ENCODE measurements around the gene GLB1L2.
"Not testable (repeated sequence)": the region's sequence is repeated elsewhere in the genome, so short reads cannot be mapped to it uniquely, and the experiment has no call there.

Gene GLB1L2

DNA sequence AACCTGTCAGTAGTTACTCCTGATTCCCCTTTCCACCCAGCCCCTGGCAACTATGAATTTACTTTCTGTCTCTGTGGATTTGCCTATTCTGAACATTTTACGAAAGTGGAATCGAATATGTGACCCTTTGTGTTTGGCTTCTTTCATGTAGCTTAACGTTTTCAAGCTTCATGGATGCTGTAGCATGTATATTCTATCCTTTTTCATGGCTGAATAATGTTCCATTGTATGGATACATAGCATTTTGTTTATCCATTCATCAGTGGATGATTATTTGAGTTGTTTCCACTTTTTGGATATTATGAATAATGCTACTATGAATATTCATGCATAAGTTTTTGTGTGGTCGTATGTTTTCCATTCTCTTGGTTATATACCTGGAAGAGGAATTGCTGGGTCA is 9.2 kb upstream of the GLB1L2 start:
- no peak for DNase-seq (ENCODE audit: low read depth in 2 of 2)

DNA sequence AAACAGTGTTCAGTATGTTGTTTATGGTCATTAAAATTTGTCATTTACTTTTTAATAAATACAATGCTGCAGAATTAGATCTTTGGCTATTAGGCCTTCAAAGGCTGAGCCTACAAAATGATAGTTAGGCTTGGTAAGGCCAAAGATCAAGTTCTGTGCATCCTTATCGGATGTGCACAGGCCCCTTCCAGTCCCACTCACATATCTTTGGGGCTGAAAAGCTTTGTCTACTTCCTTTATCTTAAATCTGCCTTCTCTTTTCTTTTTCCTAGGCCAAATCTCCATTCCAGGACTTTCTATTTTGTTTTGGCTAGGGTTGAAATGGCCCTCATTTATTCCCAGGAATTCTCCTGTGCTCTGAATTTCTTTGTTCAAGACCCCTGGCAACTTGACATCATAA is 3.4 kb upstream of the GLB1L2 start:
- DNase-seq (ENCODE audit: low read depth in 2 of 2): no peak

DNA sequence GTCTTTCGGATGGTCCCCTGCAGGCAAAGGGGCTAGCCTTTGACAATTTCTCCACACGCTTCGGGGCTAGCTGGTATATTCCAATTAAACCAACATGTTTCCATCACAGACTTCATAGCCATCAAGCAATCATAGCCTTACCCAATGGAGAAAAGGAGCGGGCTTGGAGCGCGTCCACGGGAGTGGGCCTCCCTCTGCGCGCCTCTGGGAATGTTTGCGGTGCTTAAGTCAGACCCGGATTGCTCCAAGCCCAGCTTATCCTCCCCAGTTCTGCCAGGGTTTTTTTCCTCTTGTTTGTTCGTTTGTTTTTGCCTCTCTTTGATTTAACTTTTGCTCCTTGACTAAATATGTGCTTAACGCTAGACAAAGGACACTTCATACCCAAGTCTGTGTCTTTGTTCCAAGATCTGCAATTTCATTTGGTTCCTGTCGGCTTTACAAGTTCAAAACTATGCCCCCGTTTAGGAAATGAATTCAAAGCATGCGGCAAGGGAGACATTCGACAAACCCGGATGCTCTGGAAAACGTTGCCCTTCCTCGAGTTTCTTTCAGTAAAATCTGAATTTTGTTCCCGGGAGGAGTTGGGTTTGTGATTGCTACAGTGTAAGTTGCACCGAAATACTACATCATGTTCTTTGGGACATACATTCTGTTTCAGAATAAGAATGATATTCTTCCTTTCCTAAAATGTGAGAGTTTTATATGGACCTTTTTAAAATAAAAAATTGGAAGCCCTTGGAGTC is 1.0 kb upstream of the GLB1L2 start:
- no peak for DNase-seq (ENCODE audit: low read depth in 2 of 2)

DNA sequence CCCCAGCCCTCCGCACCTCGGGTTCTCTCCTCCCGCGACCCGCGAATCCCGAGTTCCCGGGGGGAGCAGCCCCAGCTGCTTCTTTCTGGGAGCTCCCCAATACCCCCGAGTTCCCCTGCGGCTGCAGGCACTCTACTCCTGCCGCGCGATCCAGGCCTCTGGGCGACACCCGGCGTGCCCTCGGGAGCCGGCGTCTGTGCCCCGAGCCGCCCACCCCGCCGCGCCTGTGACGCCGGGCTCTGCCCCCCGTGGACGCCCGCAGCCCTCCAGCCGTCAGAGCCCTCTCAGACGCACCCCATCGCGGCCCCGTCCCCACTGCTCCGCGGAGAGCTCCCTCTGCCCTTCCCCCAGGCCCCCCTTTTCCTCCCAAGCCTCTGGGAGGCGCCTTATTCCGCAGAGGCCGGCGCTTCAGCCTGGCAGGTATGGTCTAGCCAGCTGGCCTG is 422 bp downstream of the GLB1L2 start:
- no peak for DNase-seq (ENCODE audit: low read depth in 2 of 2)

DNA sequence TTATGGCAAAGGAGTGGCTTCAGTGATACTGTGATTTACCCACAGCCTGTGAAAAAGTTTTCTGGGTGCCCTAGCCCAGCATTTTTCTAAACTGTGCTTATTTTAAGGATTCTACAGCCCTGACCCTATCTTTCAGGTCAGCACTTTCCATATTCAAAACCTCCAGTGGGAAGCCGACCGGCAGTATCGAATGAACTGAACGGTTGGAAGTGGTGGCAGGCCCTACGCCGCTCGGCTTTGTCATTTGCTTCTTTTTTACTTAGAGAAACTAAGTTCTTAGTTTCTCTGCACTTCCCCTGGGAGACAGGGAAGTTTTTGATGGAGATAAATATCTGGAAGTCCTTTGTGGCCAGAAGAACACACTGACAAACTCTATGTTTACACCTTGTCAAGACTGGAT is 994 bp downstream of the GLB1L2 start:
- no peak for DNase-seq (ENCODE audit: low read depth in 2 of 2)

DNA sequence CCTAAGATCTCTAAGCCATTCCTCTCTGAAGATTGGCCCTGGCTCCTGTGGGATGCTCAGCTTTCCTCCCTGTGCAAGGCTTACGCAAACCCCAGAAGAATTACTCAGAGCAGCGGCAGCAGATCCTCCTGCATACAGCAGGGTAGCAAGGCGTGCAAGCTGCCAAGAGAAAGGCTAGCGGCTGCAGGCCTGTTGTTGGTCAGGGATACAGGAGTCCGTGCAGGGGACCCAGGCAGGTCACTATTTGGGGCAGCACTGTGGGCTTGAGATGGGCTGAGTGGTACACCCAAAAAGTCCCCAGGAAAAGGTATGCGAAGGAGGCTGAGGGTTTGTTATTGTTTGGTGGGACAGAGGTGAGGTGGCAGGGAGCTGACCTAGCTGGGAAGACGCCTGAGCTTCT is 1.5 kb downstream of the GLB1L2 start:
- DNase-seq (ENCODE audit: low read depth in 2 of 2): no peak

DNA sequence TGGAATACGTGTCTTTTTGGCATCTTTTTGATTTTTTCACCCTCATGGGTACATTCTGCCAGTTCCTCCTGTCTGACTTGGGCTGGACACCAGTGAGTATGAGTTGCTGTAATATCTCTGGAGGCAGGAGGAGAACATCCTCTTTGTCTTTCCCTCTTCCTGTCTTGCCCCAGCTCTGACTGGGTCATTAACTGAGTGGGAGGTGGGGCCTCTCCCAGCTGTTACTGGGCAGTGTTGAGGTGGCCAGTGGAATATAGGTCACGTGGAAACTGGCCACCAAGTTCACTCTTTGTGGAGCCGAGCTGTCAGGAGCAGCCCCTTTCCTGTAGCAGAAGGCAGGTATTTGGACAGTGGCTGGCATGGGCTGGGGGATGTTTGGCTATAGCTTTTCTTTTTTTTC is 2.2 kb downstream of the GLB1L2 start:
- DNase-seq (ENCODE audit: low read depth in 2 of 2): no peak

DNA sequence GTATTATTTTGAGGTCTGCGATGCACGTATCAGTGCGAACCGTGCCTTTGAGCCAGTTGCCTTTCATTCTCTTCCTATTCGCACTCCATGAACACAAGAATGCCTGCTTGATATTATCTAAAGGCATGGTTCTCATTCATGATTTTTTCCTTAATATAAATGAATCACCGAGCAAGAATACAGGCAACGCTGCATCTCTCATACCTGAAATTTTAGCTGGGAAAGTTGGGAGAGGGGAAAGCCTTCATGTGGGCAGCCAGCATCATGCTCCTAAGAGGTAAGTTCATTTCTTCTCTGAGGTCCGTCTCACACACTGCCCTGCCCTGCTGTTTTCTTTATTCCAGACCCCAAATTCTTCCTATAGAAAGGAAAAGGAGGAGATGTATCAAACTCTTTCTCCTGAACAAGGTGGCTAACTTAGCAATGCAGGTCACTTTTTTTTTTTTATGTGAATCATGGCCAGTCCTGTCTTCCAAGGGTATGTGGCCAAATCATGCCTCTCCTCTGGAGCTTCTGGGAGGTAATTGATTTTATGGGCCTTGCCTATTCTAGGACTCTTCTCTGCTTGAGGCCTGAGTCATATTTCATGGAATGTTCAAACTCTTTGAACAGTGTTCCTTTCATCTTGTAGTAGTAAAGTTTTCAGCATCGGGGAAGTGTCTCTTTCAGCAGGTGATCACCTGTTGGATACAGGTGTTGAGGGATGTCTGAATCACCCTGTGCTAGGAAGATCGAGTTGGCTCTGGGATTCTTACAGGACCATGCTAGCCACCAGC is 3.2 kb downstream of the GLB1L2 start:
- DNase-seq (ENCODE audit: low read depth in 2 of 2): no peak

DNA sequence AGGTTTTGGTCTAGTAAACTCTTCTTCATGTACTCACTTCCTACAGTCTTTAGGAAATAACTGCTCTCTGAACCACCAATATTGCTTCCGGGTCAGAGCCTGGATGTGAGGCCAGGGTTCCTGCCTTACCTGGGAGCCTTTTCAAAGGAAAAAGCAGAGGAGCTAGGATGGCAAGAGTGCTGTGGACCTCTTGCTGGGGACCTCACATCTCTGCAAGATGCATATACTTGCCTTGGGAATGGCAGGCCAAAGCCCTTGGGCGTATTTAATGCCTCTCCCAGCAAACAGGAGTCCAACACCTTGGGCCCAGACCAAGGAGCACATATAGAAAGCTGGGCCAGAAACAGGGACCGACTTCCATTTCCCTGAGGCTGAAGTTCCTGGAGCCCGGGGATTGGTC is 5.3 kb downstream of the GLB1L2 start:
- no peak for DNase-seq (ENCODE audit: low read depth in 2 of 2)

DNA sequence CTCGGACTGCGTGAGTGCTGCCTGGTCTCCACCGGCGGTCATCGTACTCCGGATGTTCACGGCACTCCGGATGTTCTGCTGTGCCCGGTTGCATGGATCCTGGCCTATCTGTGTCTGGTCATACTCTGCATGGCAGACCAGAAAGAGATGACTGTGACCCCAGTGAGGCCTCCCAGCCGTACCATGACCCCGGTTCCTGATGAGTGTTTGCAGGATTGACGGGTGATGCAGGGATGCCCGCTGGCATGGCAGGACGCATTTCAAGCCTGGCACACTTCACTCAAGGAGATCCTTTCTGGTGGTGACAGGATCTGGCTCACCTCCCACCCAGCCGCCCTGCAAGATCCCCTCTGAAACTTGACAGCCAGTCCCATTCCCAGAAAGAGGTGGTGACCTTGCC is 6.3 kb downstream of the GLB1L2 start:
- DNase-seq (ENCODE audit: low read depth in 2 of 2): no peak

DNA sequence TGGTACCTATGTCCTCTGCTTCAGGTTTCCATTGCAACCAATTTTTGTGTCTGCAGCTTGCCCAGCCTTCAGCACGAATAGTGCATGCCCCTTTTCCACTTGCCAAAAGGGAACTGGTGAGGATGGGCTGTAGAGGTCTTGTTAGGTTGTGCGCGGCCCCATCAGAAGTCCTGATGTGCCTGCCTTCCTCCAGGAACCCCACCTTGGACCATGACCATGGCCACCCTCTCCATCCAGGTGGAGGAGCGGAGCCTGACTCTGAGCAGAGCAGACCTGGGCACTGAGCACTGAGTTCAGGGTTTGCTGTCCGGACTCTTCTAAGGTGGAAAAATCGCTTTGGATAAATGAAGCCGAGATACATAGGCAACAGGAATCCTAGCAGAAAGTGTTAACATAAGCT is 6.9 kb downstream of the GLB1L2 start:
- no peak for DNase-seq (ENCODE audit: low read depth in 2 of 2)

DNA sequence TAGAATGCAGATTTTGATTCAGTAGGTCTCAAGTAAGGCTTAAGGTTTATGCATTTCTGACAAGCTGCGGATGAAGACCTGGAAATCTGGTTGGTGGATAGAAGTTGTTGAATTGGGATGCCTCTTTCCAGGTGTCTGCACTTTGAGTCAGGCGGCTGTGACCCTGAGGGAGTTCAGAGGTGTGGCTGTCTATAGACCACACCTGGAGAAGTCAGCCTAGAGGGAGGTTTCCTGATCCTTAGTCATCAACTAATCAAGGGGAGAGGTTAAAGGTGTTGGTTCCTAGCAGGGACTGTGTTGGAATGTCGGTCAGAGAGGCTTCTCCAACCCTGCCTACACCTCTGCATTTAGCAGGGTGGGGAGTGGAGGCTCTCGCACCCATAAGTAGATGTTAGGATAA is 8.0 kb downstream of the GLB1L2 start:
- no peak for DNase-seq (ENCODE audit: low read depth in 2 of 2)

DNA sequence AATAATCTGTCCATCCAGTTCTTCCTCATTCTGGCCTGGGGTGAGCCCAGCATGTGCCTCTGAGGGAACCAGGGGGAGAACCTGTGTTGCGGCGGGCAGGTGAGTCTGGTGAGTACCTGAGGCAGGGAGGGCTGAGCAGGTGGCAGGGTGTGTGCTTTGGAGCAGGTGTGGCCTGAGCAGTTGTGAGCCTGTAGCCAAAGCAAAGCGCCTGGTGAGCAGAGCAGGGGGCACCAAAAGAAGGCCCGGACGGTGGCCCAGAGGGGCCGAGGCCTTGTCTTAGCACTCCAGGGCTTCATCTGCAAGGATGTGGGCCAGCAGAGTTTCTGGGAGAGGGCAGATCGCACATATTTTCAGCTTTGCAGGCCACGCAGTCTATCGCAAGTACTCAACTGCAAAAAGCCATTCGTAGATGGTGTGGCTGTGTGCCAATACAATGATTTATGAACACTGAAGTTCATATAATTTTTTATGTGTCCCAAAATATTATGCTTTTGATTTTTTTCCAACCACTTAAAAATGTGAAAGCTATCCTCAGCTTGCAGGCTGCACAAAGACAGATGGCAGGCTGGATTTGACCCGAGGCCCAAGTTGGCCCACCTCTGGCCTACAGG is 8.7 kb downstream of the GLB1L2 start:
- DNase-seq (ENCODE audit: low read depth in 2 of 2): no peak

DNA sequence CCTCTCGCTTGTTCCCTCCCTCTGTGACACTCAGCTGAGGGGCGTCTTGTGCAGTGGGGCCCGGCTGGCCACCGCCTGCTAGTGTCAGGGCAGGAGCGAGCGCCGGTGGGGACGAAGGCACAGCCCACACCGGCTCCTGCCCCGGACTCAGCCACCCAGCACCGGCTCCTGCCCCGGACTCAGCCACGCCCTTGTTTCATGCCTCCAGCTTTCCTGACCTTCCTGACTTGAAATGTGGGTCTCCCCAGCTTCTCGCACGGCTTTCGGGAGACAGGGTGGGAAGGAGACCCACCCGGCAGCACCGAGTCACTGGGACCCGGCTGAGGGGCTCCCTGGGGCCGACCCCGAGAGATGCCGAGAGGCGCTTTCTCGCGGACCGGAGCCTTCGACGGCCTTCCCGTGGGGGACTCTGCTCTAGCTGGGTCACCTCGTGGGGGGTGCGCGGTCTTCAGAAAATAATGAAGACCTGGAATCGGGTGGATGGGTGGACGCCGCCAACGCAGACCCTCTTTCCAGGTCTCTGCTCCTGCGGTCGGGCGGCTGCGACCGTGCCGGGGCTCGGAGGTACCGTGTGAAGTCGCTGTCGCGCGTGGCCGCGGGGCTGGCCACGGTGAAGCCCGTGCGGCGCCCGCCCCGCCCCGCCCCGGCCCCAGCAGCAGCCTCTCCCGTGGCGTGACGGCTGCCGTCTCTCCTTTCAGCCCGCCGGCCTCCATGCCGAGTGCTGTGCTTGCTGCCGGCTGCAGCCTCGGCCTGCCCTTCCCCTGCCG is 10.2 kb downstream of the GLB1L2 start:
- DNase-seq (ENCODE audit: low read depth in 2 of 2): no peak

DNA sequence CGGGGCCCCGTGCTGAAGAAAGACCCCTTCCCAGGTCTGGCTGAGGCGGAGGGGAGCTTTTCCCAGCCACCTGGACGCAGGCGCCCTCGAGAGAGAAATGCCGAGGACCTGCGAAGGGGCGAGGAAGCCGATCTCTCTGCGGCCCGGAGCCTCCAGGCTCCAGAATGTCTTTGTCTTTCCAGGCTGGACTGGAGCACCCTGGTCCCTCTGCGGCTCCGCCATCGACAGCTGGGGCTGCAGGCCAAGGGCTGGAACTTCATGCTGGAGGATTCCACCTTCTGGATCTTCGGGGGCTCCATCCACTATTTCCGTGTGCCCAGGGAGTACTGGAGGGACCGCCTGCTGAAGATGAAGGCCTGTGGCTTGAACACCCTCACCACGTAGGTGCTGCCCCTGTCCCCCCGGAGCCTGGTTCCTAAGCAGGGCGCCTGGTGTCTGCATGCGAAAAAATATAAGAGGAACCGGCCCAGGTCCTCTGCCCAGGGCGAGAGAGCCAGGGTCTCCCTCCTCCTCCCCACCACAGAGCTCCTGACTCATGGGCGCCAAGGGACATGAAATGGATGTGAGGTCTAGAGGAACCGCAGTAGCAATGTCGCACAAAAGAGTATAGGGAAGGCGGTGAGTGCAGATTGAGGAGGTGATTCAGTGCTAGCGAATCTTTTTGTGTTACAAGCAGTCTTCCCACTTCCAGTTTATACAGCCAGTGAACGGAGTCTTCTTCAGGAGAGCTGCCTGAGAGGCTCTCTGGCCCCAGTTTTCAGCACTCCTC is 11.0 kb downstream of the GLB1L2 start:
- DNase-seq (ENCODE audit: low read depth in 2 of 2): no peak

DNA sequence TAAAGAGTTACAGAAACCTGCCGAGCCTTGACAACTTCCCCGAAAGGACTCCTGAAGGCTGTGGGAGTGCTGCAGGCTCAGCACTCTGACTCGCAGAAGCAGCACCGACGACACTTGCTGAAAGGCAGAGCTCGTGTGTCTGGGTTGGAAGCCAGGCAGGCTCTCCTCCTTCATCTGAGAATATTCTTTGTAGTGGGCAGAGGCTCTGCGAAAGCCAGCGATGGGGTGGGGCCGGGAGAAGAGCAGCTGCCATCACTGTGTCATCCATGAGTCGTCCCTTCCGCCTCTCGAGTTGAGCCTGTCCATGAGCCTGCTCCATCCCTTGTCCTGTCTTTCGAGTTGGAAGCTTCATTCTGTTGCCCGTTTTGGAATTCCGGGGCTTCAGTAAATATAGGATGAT is 11.9 kb downstream of the GLB1L2 start:
- no peak for DNase-seq (ENCODE audit: low read depth in 2 of 2)

DNA sequence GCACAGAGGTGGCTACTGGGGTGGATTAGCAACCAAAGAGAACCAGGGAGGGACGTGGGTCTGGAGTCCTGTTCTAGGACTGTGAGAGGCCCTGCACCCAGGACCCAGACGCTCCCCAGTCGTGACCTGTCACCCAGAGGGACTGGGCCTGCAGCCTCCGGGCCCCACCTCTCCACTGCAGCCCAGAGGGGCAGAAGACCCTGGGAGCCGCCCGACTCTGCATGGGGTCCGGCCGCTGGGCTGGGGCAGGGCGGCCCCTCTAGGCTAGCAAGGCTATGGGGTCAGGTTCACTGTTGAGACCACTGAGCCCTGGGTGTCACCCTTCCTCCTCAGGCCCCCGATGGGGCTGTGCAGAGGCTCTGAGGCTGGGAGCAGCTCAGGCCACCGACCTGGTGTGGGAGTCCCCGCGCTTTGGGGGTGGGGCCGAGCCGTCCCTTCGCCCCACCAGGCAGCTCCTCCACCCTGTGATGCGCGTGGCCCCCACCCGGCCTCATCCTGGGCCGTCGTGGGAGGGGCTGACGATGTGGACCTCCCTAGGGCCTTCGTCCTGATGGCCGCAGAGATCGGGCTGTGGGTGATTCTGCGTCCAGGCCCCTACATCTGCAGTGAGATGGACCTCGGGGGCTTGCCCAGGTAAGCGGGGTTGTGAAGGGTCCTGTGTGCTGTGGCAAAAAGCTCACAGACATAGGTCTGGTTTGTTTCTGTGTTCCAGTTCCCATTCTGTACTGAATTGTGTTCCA is 12.9 kb downstream of the GLB1L2 start:
- not testable (repeated sequence) for DNase-seq (ENCODE audit: low read depth in 2 of 2)

DNA sequence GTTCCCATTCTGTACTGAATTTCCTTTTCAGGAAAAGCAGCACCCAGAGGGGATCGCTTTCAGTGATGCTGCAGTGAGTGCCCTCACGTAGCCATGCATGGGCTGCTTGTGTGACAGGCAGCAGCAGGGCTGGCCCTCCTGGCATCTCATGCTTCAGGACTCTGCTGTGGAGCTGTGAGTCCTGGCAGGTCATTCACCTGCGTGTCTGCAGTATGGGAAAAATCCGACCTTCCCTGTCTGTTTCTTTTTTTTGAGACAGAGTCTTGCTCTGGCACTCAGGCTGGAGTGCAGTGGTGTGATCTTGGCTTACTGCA is 13.4 kb downstream of the GLB1L2 start:
- DNase-seq (ENCODE audit: low read depth in 2 of 2): no peak

DNA sequence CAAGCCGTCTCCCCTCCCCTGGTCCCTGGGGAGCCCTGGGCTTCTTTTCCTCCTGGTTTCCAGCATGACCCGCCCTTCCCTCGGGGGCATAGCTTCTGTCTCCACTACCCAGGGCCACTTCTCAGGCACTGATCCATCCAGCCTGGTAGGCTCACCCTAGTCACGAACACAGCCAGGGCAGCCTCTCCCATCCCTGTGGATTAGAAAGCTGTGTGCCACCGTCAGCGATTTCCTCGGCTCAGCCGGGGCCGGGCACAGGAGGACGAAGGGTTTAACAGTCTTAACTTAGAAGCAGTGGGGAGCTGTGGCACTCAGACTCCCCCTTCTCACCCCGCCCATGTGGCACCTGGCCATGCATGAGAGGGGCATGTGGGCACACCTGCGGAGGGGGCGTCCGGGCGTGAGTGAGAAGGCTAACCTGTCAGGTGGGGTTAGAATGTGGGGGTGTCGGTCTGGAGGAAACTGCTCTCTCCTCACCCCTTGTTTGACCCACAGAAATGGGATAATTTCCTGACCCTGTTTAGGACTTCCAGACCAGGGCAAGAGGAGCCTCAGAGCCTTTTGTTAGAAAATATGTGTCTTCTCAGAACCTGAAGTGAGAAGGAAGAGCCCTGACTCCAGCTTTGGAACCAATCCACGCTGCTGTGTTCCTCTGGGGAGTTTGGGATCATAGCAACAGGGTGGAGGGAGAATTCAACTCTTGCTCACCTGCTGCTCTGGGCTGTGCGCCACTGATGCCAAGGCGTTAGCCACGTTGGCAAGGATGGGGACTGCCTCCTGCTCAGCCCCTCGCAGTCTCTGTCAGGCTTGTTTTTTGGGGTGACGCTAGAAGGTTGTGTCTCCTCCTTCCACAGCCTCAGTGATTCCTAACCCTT is 14.6 kb downstream of the GLB1L2 start:
- no peak for DNase-seq (ENCODE audit: low read depth in 2 of 2)

DNA sequence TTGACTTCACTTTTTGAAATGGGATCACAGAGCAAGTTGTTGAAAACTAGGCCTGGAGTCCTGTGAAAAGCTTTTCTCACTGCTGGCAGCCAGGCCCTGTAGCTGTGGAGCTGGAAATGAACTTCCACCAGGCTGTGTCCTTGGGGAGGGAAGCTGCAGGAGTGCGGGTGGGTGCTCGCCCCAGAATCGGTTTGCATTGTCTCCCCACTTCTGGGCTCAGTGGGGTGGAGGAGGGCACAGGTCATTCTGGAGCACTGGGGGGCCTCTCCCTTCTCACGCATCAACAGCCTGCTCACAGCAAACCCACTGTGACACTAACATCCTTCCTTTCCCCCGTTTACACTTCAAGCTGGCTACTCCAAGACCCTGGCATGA is 15.2 kb downstream of the GLB1L2 start:
- no peak for DNase-seq (ENCODE audit: low read depth in 2 of 2)

Data from stimulated activated CD4-positive, alpha-beta T cell treated with anti-CD3 and anti-CD28 coated beads, Interleukin-12 subunit alpha, Interleukin-12 subunit beta, amount 100 ng/mL, for 24 hours (primary cell).